Measurements from ENCODE around the gene USP3.
A peak's percentile ranks its signal among the peaks of the same experiment; 100 is the strongest.
"Not testable (repeated sequence)": the region's sequence is repeated elsewhere in the genome, so short reads cannot be mapped to it uniquely, and the experiment has no call there.

The USP3 gene

GRCh38 chr15:63610209-63610841 is 105.9 kb downstream of the USP3 start:
- peak; percentile 85 for DNase-seq (ENCODE audit: low read depth)

- no peak for DNase-seq (ENCODE audit: low read depth)
Measured at GRCh38 chr15:63611177-63611576, 106.8 kb downstream of the USP3 start.

- DNase-seq (ENCODE audit: low read depth), result no peak
Measured at GRCh38 chr15:63612300-63612699, 107.9 kb downstream of the USP3 start.

- DNase-seq (ENCODE audit: low read depth), result no peak
Measured at GRCh38 chr15:63615935-63616334, 111.5 kb downstream of the USP3 start.

- not testable (repeated sequence) for DNase-seq (ENCODE audit: low read depth)
Measured at GRCh38 chr15:63617147-63617546, 112.8 kb downstream of the USP3 start.

GRCh38 chr15:63617627-63618026 is 113.2 kb downstream of the USP3 start:
- DNase-seq (ENCODE audit: low read depth), result not testable (repeated sequence)

GRCh38 chr15:63620760-63621159 is 116.4 kb downstream of the USP3 start:
- DNase-seq (ENCODE audit: low read depth), result not testable (repeated sequence)

- DNase-seq (ENCODE audit: low read depth), result no peak
Measured at GRCh38 chr15:63623232-63623969, 119.0 kb downstream of the USP3 start.

GRCh38 chr15:63626955-63627354 is 122.6 kb downstream of the USP3 start:
- DNase-seq (ENCODE audit: low read depth), result no peak

GRCh38 chr15:63628123-63628822 is 123.9 kb downstream of the USP3 start:
- no peak for DNase-seq (ENCODE audit: low read depth)

GRCh38 chr15:63630036-63630751 is 125.8 kb downstream of the USP3 start:
- no peak for DNase-seq (ENCODE audit: low read depth)

GRCh38 chr15:63633312-63633711 is 128.9 kb downstream of the USP3 start:
- DNase-seq (ENCODE audit: low read depth), result no peak

- DNase-seq (ENCODE audit: low read depth), result peak; percentile 14
Measured at GRCh38 chr15:63634154-63634553, 129.8 kb downstream of the USP3 start.

- no peak for DNase-seq (ENCODE audit: low read depth)
Measured at GRCh38 chr15:63636518-63637061, 132.2 kb downstream of the USP3 start.

GRCh38 chr15:63638839-63639238 is 134.4 kb downstream of the USP3 start:
- no peak for DNase-seq (ENCODE audit: low read depth)

GRCh38 chr15:63640146-63640545 is 135.8 kb downstream of the USP3 start:
- DNase-seq (ENCODE audit: low read depth), result no peak
